ENCODE data around the gene IFT20. TPM values are rescaled to one million over a fixed set of nuclear protein-coding genes. Genes with fewer than 3 reads are reported as not detected.

Gene IFT20, protein sequence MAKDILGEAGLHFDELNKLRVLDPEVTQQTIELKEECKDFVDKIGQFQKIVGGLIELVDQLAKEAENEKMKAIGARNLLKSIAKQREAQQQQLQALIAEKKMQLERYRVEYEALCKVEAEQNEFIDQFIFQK
- total RNA-seq (2014; rRNA removed; shearing (Covaris generic)): 13.7 and 19.0 TPM in 2 replicates

DNA sequence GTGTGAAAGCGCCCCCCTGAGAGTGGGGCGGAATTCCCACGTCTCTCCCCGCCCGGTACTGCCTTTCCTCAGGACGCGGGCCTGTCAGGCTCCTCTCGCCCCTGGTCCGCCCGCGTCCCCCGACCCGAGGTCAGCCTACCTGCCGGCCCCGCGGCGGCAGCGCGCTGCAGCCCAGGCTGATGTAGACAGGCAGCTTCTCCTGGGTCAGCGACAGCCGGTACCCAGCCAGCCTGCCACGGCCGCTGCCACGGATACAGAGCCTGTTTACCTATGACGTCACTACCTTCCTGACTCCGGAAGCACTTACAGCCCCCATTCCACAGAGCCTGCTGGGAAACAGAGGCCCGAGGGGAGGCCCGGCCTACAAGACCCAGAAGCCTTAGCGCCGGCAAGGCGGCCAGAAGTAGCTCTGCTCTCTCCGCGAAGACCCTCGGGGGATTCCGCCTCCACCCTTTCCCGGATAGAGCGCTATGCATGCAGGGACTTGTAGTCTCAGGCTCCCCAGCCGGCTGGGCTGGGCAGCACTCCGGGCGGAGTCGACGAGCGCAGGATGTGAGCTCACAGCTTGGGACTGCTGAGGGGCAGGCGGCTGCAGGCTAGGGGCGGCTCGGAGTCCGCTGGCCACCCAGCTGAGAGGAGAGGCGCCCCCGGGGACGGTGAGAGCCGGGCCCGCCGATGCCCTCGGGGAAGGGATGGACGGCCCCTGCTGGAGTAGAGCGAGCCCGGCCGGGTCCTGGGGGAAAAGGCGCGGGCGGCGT lies at the start of gene IFT20, which contains the start of gene TNFAIP1:
TSS of gene IFT20 (minus strand) at position 272 of the 758 bp plus-strand sequence. CDS start 3,487 bp downstream, outside the sequence.
TSS of gene TNFAIP1 (plus strand) at position 561 of the 758 bp plus-strand sequence. CDS start 3,761 bp downstream, outside the sequence.
- Histone ChIP-seq H3K36me3 (replicated peaks; ENCODE audit: control insufficient read depth, insufficient read depth, low read length) (peaks cover 3% of the 10 kb centered on the region), H3K4me3 (ENCODE audit: insufficient read depth, low read depth, low read length) (peak within 1 kb of the TSS; percentile 91), H3K27me3 (ENCODE audit: control insufficient read depth, insufficient read depth, low read length) (no peaks in the 10 kb centered on the region)
- DNase-seq: peak; percentile 97

DNA sequence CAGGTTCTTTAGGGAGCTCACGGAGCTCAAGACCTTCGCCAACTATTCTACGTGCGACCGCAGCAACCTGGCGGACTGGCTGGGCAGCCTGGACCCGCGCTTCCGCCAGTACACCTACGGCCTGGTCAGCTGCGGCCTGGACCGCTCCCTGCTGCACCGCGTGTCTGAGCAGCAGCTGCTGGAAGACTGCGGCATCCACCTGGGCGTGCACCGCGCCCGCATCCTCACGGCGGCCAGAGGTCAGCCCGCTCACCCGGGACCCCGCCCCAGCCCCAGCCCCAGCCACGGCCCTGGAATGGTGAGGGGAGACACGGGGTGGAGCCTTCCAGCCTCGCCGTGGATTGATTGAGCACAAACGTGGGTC lies 49.7 kb upstream of the IFT20 start:
- no peak for DNase-seq
- H3K27me3 ChIP-seq (ENCODE audit: control insufficient read depth, insufficient read depth, low read length): peaks cover 61% of the 10 kb centered on the region

DNA sequence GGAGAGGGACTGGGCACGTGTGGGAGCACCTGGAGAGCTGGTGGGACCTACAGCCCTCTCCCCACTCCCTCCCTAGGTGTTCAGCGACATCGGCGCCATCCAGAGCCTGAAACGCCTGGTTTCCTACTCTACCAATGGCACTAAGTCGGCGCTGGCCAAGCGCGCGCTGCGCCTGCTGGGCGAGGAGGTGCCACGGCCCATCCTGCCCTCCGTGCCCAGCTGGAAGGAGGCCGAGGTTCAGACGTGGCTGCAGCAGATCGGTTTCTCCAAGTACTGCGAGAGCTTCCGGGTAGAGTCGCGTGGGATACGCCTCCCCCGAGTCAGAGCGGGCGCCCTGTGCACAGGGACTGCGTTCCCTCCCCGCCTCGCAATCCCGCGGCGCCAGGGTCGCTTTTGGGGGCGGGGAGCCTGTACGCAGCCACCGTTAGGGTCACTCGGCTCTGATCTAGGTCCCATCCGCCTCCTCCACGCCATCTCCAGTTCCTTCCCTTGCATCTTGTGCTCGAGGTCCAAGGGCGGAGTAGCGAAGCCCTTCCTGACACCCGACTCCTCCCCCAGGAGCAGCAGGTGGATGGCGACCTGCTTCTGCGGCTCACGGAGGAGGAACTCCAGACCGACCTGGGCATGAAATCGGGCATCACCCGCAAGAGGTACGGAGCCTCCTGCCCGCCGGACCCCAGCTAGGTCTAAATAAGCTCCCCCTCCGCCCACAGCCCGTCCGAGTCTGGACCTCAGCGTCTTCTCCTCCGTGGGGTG lies 49.2 kb upstream of the IFT20 start:
- no peaks in the 10 kb centered on the region for H3K36me3 ChIP-seq (replicated peaks; ENCODE audit: control insufficient read depth, insufficient read depth, low read length)
- H3K27me3 ChIP-seq (ENCODE audit: control insufficient read depth, insufficient read depth, low read length): peaks cover 63% of the 10 kb centered on the region
- peak overlapping the region; percentile 63 for H3K4me3 ChIP-seq (ENCODE audit: insufficient read depth, low read depth, low read length)
- no peak for DNase-seq

More for the DNA sequence above, 49.7 kb upstream of the IFT20 start:
- Histone ChIP-seq H3K36me3 (replicated peaks; ENCODE audit: control insufficient read depth, insufficient read depth, low read length) (no peaks in the 10 kb centered on the region), H3K4me3 (ENCODE audit: insufficient read depth, low read depth, low read length) (peak overlapping the region; percentile 63)

DNA sequence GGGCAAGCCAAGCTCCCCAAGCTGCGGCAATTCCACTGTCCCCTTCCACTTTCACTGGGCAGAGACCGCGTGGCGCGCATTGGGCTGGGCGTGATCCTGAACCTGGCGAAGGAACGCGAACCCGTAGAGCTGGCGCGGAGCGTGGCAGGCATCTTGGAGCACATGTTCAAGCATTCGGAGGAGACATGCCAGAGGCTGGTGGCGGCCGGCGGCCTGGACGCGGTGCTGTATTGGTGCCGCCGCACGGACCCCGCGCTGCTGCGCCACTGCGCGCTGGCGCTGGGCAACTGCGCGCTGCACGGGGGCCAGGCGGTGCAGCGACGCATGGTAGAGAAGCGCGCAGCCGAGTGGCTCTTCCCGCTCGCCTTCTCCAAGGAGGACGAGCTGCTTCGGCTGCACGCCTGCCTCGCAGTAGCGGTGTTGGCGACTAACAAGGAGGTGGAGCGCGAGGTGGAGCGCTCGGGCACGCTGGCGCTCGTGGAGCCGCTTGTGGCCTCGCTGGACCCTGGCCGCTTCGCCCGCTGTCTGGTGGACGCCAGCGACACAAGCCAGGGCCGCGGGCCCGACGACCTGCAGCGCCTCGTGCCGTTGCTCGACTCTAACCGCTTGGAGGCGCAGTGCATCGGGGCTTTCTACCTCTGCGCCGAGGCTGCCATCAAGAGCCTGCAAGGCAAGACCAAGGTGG lies 46.0 kb upstream of the IFT20 start:
- no peaks in the 10 kb centered on the region for H3K36me3 ChIP-seq (replicated peaks; ENCODE audit: control insufficient read depth, insufficient read depth, low read length)
- H3K27me3 ChIP-seq (ENCODE audit: control insufficient read depth, insufficient read depth, low read length): peaks cover 65% of the 10 kb centered on the region
- DNase-seq: peak; percentile 85
- H3K4me3 ChIP-seq (ENCODE audit: insufficient read depth, low read depth, low read length): peak overlapping the region; percentile 38

DNA sequence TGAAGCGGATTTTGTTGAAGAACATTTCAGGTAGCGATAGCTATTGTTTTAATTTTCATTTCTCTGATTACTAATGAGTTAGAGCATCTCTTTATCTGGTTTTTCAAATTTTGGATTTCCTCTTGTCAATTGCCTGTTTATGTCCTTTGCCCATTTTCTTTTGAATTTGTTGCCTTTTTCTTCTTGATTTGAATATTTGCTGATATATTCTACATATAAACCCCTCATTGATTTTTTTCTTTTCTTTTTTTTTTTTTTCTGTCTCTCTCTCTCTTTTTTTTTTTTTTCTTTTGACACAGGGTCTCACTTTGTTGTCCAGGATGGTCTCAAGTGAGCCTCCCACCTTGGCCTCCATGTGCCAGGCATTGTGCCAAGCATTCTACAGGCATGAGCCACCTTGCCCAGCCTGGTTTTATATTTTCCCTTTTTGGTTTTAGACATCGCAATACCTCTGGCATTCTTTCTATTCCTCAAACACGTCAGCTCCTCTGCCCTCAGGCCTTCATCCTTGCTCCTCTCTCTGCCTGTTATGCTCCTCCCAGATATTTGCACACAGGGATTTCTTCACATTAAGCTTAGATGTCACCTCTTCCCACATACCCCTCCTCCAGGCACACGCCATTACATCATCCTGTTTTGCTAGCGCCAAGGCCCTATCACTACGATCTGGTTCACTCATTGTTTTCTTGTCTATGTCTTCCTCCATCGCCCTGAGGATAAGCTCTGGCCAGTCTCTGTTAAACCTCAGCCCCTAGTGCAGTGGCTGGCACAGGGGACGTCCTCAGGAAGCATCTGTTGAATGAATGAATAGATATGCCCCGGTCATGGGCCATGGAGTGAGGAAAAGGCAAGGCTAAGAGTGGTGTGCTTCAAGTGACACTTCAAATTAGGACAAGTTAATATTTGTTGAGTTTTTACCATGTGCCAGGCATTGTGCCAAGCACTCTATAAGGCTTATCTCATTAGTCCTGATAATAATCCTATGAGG lies 44.8 kb upstream of the IFT20 start:
- Histone ChIP-seq H3K36me3 (replicated peaks; ENCODE audit: control insufficient read depth, insufficient read depth, low read length) (no peaks in the 10 kb centered on the region), H3K4me3 (ENCODE audit: insufficient read depth, low read depth, low read length) (no peak overlapping the region), H3K27me3 (ENCODE audit: control insufficient read depth, insufficient read depth, low read length) (peaks cover 54% of the 10 kb centered on the region)
- DNase-seq: no peak

DNA sequence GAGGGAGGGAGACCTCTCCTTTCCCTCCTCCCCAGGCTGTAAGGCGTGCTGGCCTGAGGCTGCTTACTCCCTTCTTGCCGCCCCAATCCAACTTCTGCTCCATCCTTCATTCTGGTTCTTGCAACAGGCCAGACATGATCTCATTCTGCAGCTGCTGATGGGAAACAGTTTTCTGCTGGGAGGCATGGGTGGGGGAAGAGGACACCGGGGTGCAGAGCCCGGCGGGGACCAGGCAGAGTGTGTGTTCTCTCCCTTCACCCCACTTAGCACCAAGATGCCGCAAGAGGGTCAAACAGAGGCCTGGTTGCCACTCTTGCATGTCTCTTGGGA lies 37.6 kb upstream of the IFT20 start:
- no peak for DNase-seq
- Histone ChIP-seq H3K36me3 (replicated peaks; ENCODE audit: control insufficient read depth, insufficient read depth, low read length) (no peaks in the 10 kb centered on the region), H3K4me3 (ENCODE audit: insufficient read depth, low read depth, low read length) (no peak overlapping the region), H3K27me3 (ENCODE audit: control insufficient read depth, insufficient read depth, low read length) (peaks cover 20% of the 10 kb centered on the region)

DNA sequence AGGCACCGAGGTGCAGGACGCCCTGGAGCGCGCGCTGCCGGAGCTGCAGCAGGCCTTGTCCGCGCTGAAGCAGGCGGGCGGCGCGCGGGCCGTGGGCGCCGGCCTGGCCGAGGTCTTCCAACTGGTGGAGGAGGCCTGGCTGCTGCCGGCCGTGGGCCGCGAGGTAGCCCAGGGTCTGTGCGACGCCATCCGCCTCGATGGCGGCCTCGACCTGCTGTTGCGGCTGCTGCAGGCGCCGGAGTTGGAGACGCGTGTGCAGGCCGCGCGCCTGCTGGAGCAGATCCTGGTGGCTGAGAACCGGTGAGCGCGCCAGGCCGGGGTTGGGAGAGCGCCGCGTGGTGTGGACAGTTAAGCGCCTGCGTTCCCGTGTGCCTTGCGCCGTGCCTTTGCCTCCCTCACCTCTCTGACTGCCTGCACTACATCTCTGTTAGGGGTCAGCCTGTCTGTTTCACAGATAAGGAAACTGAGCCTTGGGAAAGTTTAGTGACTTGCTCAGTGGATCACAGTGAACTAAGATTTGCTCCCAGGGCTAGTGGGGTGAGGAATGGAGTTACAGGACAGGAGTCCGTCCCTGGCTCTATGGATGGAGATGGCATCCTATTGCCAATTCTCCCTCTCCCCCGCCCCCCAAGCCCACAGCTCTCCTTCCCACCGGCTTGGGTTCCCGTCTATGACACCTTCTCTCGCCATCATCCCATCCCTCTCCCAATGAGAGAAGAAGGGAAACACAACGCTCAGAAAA lies 37.1 kb upstream of the IFT20 start:
- peak overlapping the region; percentile 60 for H3K4me3 ChIP-seq (ENCODE audit: insufficient read depth, low read depth, low read length)
- no peaks in the 10 kb centered on the region for H3K36me3 ChIP-seq (replicated peaks; ENCODE audit: control insufficient read depth, insufficient read depth, low read length)
- H3K27me3 ChIP-seq (ENCODE audit: control insufficient read depth, insufficient read depth, low read length): peaks cover 20% of the 10 kb centered on the region
- DNase-seq: peak; percentile 79

DNA sequence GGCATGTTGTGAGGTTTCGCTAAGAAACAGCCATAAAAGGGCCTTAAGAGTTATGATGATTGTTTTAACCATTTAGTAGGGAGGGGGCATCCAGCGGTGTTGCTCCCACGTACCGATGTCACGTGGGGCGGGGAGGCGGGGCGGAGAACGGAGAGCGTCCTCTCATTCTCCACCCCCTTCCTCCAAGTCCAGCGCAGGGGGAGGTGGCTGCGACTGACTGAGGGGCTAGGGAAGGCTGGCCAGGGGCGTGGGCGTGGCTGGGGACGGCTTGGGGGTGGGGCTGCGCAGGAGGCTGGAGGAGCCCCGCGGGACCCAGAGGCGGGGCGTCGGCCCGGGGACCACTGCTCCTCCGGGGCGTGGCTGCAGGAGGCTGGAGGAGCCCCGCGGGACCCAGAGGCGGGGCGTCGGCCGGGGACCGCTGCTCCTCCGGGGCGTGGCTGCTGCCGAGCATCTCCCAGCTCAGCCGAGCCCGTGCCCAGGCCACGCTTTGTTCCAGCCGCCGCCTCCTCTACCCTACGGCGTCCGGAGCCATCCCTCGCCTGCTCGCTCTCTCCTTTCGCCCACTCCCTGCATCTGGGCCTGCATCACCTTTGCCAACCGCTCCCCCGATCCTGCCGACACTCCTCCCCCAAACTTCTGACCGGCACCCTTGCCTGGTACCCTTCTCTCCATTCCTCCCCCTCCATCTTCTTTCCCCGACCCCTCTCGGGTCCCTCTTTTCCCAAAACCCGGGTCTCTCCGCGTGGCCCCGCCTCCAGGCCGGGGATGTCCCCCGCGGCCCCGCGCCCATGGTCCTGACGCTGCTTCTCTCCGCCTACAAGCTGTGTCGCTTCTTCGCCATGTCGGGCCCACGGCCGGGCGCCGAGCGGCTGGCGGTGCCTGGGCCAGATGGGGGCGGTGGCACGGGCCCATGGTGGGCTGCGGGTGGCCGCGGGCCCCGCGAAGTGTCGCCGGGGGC lies 36.3 kb upstream of the IFT20 start, which contains the start of gene SARM1:
TSS of gene SARM1 (plus strand) at position 450 of the 958 bp plus-strand sequence. CDS start at position 789, 339 bp downstream.
- DNase-seq: peak; percentile 99
- Histone ChIP-seq H3K36me3 (replicated peaks; ENCODE audit: control insufficient read depth, insufficient read depth, low read length) (no peaks in the 10 kb centered on the region), H3K4me3 (ENCODE audit: insufficient read depth, low read depth, low read length) (peak within 1 kb of the TSS; percentile 60), H3K27me3 (ENCODE audit: control insufficient read depth, insufficient read depth, low read length) (peaks cover 20% of the 10 kb centered on the region)

DNA sequence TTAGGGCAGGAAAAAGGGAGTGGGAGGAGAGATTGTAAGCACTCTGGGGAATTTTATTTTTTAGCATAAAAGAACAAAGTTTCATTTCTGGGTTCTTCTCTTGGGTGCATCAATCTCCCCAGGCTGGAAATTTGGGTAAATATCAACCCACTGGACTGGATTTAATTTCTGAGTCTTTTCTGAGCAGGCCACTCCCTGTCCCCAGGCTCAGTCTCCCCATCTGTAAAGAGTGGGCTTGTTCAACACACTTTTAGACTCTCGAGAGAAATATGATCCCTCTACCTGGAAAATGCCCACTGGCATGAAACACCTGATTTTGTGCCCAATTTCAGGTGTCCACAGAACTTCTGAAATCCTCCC lies 35.5 kb upstream of the IFT20 start:
- H3K36me3 ChIP-seq (replicated peaks; ENCODE audit: control insufficient read depth, insufficient read depth, low read length): no peaks in the 10 kb centered on the region
- peaks cover 20% of the 10 kb centered on the region for H3K27me3 ChIP-seq (ENCODE audit: control insufficient read depth, insufficient read depth, low read length)
- H3K4me3 ChIP-seq (ENCODE audit: insufficient read depth, low read depth, low read length): 0 out of 2 replicates have a peak overlapping the region, but pooled peaks have one; percentile 12
- no peak for DNase-seq

DNA sequence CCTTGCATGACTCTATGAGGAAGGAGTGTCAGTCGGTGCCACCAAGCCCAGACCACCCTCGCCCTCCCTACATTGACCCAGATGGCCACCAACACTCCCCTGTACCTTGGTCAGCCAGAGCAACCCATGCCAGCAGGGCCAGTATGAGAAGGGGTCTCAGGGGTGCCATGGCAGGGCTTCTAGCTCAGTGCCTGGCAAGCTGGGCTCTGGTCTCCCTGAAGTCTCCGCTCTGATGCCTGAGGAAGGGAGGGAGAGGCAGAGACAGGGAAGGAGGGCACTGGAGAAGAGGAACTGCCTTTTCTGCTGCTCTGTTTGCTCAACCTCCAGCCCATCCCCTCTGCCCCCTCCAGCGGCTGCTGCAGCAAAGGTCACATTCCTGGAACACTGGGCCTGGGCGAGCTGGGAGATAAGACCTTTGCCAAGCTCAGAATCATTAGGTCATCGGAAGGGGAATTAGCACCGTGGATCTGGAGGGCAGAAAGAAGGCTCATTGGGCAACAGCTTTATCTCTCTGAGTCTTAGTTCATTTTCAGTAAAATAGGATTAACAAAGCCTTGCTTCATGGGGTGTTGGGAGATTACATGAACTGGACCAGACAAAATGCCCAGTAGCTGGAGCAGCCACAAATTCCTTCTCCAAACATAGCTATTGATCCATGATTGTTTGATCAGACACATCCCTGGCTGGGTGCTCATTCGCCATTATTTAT lies 34.9 kb upstream of the IFT20 start, which contains the start of gene VTN:
TSS of gene VTN (minus strand) at position 273 of the 709 bp plus-strand sequence. CDS start at position 169, 104 bp downstream.
- peaks cover 20% of the 10 kb centered on the region for H3K27me3 ChIP-seq (ENCODE audit: control insufficient read depth, insufficient read depth, low read length)
- DNase-seq: peak; percentile 81
- peak within 1 kb of the TSS; percentile 12; the same call in 1 of the 2 replicates for H3K4me3 ChIP-seq (ENCODE audit: insufficient read depth, low read depth, low read length)
- no peaks in the 10 kb centered on the region for H3K36me3 ChIP-seq (replicated peaks; ENCODE audit: control insufficient read depth, insufficient read depth, low read length)

DNA sequence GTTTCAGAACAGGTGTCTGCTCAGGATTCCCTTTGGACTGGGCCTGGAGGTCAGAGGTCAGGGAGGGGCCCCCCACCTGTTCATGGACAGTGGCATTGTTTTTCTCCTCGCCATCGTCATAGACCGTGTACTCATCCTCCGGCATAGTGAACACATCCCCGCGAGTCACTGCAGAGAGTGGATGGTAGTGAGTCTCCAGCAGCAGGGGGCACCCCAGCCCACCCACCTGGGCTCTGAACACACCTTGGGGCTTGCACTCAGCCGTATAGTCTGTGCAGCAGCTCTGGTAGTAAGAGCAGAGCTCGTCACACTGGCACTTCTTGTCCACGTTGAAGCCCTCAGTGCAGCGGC lies 34.4 kb upstream of the IFT20 start:
- Histone ChIP-seq H3K4me3 (ENCODE audit: insufficient read depth, low read depth, low read length) (no peak overlapping the region), H3K36me3 (replicated peaks; ENCODE audit: control insufficient read depth, insufficient read depth, low read length) (no peaks in the 10 kb centered on the region), H3K27me3 (ENCODE audit: control insufficient read depth, insufficient read depth, low read length) (peaks cover 20% of the 10 kb centered on the region)
- no peak for DNase-seq
